HepG2 (cell line): ENCODE data around the gene TNXB. TPM values are rescaled to one million over a fixed set of nuclear protein-coding genes. Genes with fewer than 3 reads are reported as not detected.

Experiments
- IRX3 ChIP-seq: sonication (generic); formaldehyde crosslinking; IDR thresholded peaks from 2 replicates; pipeline ENCODE4 v1.8.1; 2023; ENCODE audit warnings: mild to moderate bottlenecking, low read depth, missing genetic modification reagents, borderline replicate concordance
- NFAT5 ChIP-seq: sonication (generic); formaldehyde crosslinking; IDR thresholded peaks from 2 replicates; pipeline ENCODE4 v1.4.0; 2020; ENCODE audit warnings: missing genetic modification reagents
- NFIC ChIP-seq: IDR thresholded peaks from 2 replicates; pipeline ENCODE4 v1.6.1; 2012; ENCODE audit warnings: mild to moderate bottlenecking, low read length, inconsistent platforms
- ZNF205 ChIP-seq: IDR thresholded peaks from 2 replicates; pipeline ENCODE4 v1.6.1; 2018; ENCODE audit warnings: missing biosample characterization, missing genetic modification reagents
- ZNF784 ChIP-seq: sonication (generic); formaldehyde crosslinking; IDR thresholded peaks from 2 replicates; pipeline ENCODE4 v1.5.1; 2020; ENCODE audit warnings: missing genetic modification reagents, mild to moderate bottlenecking, borderline replicate concordance
- polyA plus RNA-seq, 8 experiments: library from polyadenylated mRNA; depleted of rRNA in 3 of 8; stranded (reverse) in 7 of 8; unstranded in 1 of 8; fragments of >200 nt; fragmentation: Illumina TruSeq in 4 of 8; extraction: Trizol in 4 of 8; gene quantifications; 2 replicates each; pipeline versions ENCODE4 v1.2.1 to v1.2.3, GENCODE V29; 2011 to 2016; ENCODE audit warnings: low read depth in 4 of 8, missing spikeins in 1 of 8, mixed read lengths in 1 of 8; ENCODE audit not compliant: insufficient read depth in 1 of 8
- total RNA-seq, 5 experiments: library from RNA; depleted of rRNA; stranded (reverse); fragments of >200 nt; fragmentation: Illumina TruSeq; extraction: Trizol; gene quantifications; 2 replicates each; pipeline ENCODE4 v1.2.3, GENCODE V29; 2016; ENCODE audit warnings: low read depth in 1 of 5

Gene TNXB
- total and polyA plus RNA-seq, 2 of the 13 experiments (the other 11 are each of a cell fraction or from before 2014, with no cell fraction given) = 1.6 to 2.7 TPM

GRCh38 chr6:32129297-32130088, 20.4 kb upstream of the TNXB start (continued):
- no peak for TF ChIP-seq IRX3 (CRISPR knock-in tag)
- TF ChIP-seq NFAT5 = no peak
- TF ChIP-seq ZNF205 (CRISPR knock-in tag) = 0 out of 2 replicates have a peak, but pooled peaks have one; percentile 11
- TF ChIP-seq ZNF784 (CRISPR knock-in tag) = no peak; the same call in 1 of the 2 replicates
- TF ChIP-seq NFIC = no peak
